GM12878 (cell line): ENCODE results near the gene NIFK. TPM values are rescaled to one million over a fixed set of nuclear protein-coding genes. Genes with fewer than 3 reads are reported as not detected.

Source experiments
- ATAC-seq: fragments of 200-7000 bp; cut with Tn5 transposase; 3 replicates; pipeline ENCODE4 v1.9.1; 2020; ENCODE audit warnings: mild to moderate bottlenecking, moderate library complexity
- BruUV-seq: library from RNA; stranded (reverse); fragments of 400-500 nt; replicated peaks from 2 replicates; lab custom pipeline; 2021; lab: Mats Ljungman, UMichigan
- CTCF ChIA-PET: fragments of 300-600 bp; sonication (Branson Sonifier 250); formaldehyde crosslinking; extraction: SDS; loops from one replicate; lab custom pipeline; 2021; ENCODE audit warnings: inconsistent platforms; lab: Yijun Ruan, JAX
- POLR2A ChIA-PET: fragments of 350-600 bp; formaldehyde crosslinking; extraction: SDS; loops from one replicate; lab custom pipeline; 2021; ENCODE audit warnings: inconsistent platforms; lab: Charles Lee
- RAD21 ChIA-PET: fragments of 300-600 bp; sonication (Branson Sonifier 250); formaldehyde crosslinking; loops from one replicate; lab custom pipeline; 2023; ENCODE audit warnings: antibody characterized with exemption; ENCODE audit not compliant: unreplicated experiment; lab: Charles Lee
- SMC1A ChIA-PET: fragments of 300-600 bp; sonication (Branson Sonifier 250); formaldehyde crosslinking; loops from one replicate; lab custom pipeline; 2023; ENCODE audit not compliant: unreplicated experiment, uncharacterized antibody; lab: Charles Lee
- DNase-seq: peaks from one replicate; pipeline ENCODE4 v3.0.0-alpha.2; 2011; ENCODE audit warnings: low read depth, low spot score
- FAIRE-seq: peaks from 3 replicates; lab custom pipeline; 2011; peaks lifted over from hg19 to GRCh38; lab: Jason Lieb, UNC
- H2AFZ ChIP-seq: 2 replicates; pipeline ENCODE4 v1.6.0; 2011; ENCODE audit warnings: low read depth, low read length, control low read depth; ENCODE audit not compliant: control insufficient read depth
- H3K27ac ChIP-seq: 2 replicates; pipeline ENCODE4 v1.5.1; 2011; ENCODE audit warnings: control low read depth; ENCODE audit not compliant: control insufficient read depth, insufficient read depth
- H3K27me3 ChIP-seq, 2 experiments: replicated peaks in 1 of 2; 2 replicates each; pipeline versions ENCODE4 v1.6.0 to v1.6.1; 2011; ENCODE audit warnings: low read length in 1 of 2; ENCODE audit not compliant: control insufficient read depth in 2 of 2, insufficient read depth in 2 of 2
- H3K36me3 ChIP-seq, 2 experiments: 2 replicates each; pipeline ENCODE4 v1.5.1; 2011; ENCODE audit warnings: low read length in 1 of 2; ENCODE audit not compliant: control insufficient read depth in 2 of 2, insufficient read depth in 2 of 2
- H3K4me1 ChIP-seq: 2 replicates; pipeline ENCODE4 v1.6.1; 2011; ENCODE audit warnings: mild to moderate bottlenecking, low read length, moderate library complexity, mixed read lengths; ENCODE audit not compliant: control insufficient read depth, insufficient read depth
- H3K4me2 ChIP-seq: 2 replicates; pipeline ENCODE4 v1.6.0; 2011; ENCODE audit warnings: control low read depth; ENCODE audit not compliant: control insufficient read depth, insufficient read depth
- H3K4me3 ChIP-seq: fragments of 200-600 bp; sonication (generic); 2 replicates; pipeline ENCODE4 v1.5.1; 2016
- H3K79me2 ChIP-seq: 2 replicates; pipeline ENCODE4 v1.6.0; 2011; ENCODE audit warnings: low read length; ENCODE audit not compliant: control insufficient read depth, insufficient read depth
- H3K9ac ChIP-seq: 2 replicates; pipeline ENCODE4 v1.8.0; 2011; ENCODE audit warnings: low read length, control low read depth, mixed read lengths; ENCODE audit not compliant: control insufficient read depth, insufficient read depth
- H3K9me3 ChIP-seq: replicated peaks from 3 replicates; pipeline ENCODE4 v1.5.1; 2011; ENCODE audit warnings: mild to moderate bottlenecking, low read length; ENCODE audit not compliant: control insufficient read depth, insufficient read depth
- H4K20me1 ChIP-seq: 2 replicates; pipeline ENCODE4 v1.6.0; 2011; ENCODE audit not compliant: control insufficient read depth, insufficient read depth
- IRF3 ChIP-seq: fragments of 450-650 bp; IDR thresholded peaks from 2 replicates; pipeline ENCODE4 v1.6.1; 2014; ENCODE audit warnings: mild to moderate bottlenecking
- NFYA ChIP-seq: IDR thresholded peaks from 2 replicates; pipeline ENCODE4 v1.6.1; 2011; ENCODE audit warnings: low read depth, mild to moderate bottlenecking, low read length, improper control_type of control experiment, borderline replicate concordance
- SIN3A ChIP-seq: IDR thresholded peaks from 2 replicates; pipeline ENCODE4 v1.6.1; 2012; ENCODE audit warnings: low read depth, low read length, improper control_type of control experiment
- in situ Hi-C: fragments of 300-500 bp; cut with MboI; formaldehyde crosslinking; loops from 9 replicates; pipeline ENCODE4 v1.14.3; 2018; ENCODE audit warnings: mixed read lengths
- intact Hi-C: fragments of 100-400 bp; cut with micrococcal nuclease; formaldehyde crosslinking; loops from one replicate; pipeline ENCODE4 v1.14.2; 2022; ENCODE audit not compliant: unreplicated experiment
- polyA plus RNA-seq, 11 experiments: library from polyadenylated mRNA; depleted of rRNA in 4 of 11; unstranded in 6 of 11; stranded (reverse) in 5 of 11; fragments of >200 nt; fragmentation: Nextera tagmentation in 4 of 11; fragmentation: Illumina TruSeq in 1 of 11; extraction: Ambion mirVana in 4 of 11; extraction: Trizol in 1 of 11; gene quantifications; 1 replicate in 1 of 11; 2 replicates in 10 of 11; pipeline versions ENCODE4 v1.2.1 to v1.2.3, GENCODE V29; 2011 to 2016; ENCODE audit warnings: inconsistent platforms in 2 of 11, missing spikeins in 2 of 11, low read depth in 1 of 11
- total RNA-seq, 4 experiments: library from RNA; depleted of rRNA in 3 of 4; stranded (reverse); fragments of >200 nt in 3 of 4; fragmentation: Illumina TruSeq in 1 of 4; extraction: Trizol in 1 of 4; gene quantifications; 2 replicates each; pipeline versions ENCODE4 v1.2.1 to v1.2.3, GENCODE V29; 2013 to 2021

The NIFK gene
- total and polyA plus RNA-seq, 10 of the 15 experiments (the other 5 are each of a cell fraction or from before 2014, with no cell fraction given), result 47.2 to 286 (median 157) TPM

- no peak overlapping the region for H2AFZ ChIP-seq
- intact Hi-C loops, result no loop called here
- CTCF ChIA-PET, result interaction anchor here (1.1 to 1.2 kb wide), 2 partner anchors 15 to 28 kb away, joined by 3 read pairs; partner anchors contain the start of gene CLASP1
- no peak overlapping the region for H3K9ac ChIP-seq
- no peaks in the 10 kb centered on the region for H4K20me1 ChIP-seq
- no peaks in the 10 kb centered on the region; a peak in 1 of 4 replicates for H3K27me3 ChIP-seq
- H3K9me3 ChIP-seq, result peaks cover 7% of the 10 kb centered on the region
- no peak overlapping the region for H3K4me3 ChIP-seq
- RAD21 ChIA-PET, result interaction anchor here (1.3 kb wide), 1 partner anchor 24 kb away, joined by 5 read pairs; no protein-coding TSS in a partner anchor
- no peaks in the 10 kb centered on the region for H3K36me3 ChIP-seq
- no peak for ATAC-seq
- H3K4me1 ChIP-seq, result no peaks in the 10 kb centered on the region
- SMC1A ChIA-PET, result interaction anchor here (1.1 to 1.8 kb wide), 3 partner anchors 9 to 149 kb away, joined by 3 to 5 read pairs (median 4); no protein-coding TSS in a partner anchor
- in situ Hi-C loops, result no loop called here
- no peak for DNase-seq
- FAIRE-seq, result no peak
- no peaks in the 10 kb centered on the region for H3K79me2 ChIP-seq
- BruUV-seq, result no TSS peak
- H3K27ac ChIP-seq, result no peak overlapping the region
- no peak overlapping the region for H3K4me2 ChIP-seq
- POLR2A ChIA-PET, result interaction anchor here (0.5 to 1.3 kb wide), 3 partner anchors 12 to 33 kb away, joined by 3 to 4 read pairs (median 3); no protein-coding TSS in a partner anchor
- TF ChIP-seq IRF3 (no peak), SIN3A (no peak), NFYA (no peak)
- TF ChIP-seq, all 136 proteins: peak for 0
These were observed 58.8 kb downstream of the NIFK start for GRCh38 chr2:121677855-121678254.

Other genes starting within 250 kb of the NIFK start
- gene RNU4ATAC, start 206.0 kb downstream of the NIFK start, total RNA-seq (2014; rRNA removed), result not detected in 2 replicates
- not detected in 2 replicates for gene RNU4ATAC, start 206.0 kb downstream of the NIFK start, total RNA-seq (2014; rRNA removed; fragmentation: Illumina TruSeq; extraction: Trizol)
- gene RNU4ATAC, start 206.0 kb downstream of the NIFK start, total RNA-seq (2021), result not detected in 2 replicates
- not detected in 2 replicates for gene RNU4ATAC, start 206.0 kb downstream of the NIFK start, polyA plus RNA-seq (2011; rRNA removed)
- gene RNU4ATAC, start 206.0 kb downstream of the NIFK start, polyA plus RNA-seq (2014; fragmentation: Illumina TruSeq; extraction: Trizol), result not detected in 2 replicates
- gene RNU4ATAC, start 206.0 kb downstream of the NIFK start, polyA plus RNA-seq (2014; fragmentation: Nextera tagmentation; extraction: Ambion mirVana), result not detected
- not detected in 2 replicates for gene RNU4ATAC, start 206.0 kb downstream of the NIFK start, polyA plus RNA-seq (2014; rRNA removed)
- 1 to 10 TPM in 1 of 2 experiments, not detected in 1; 6.6 TPM for gene RNU4ATAC, start 206.0 kb downstream of the NIFK start, polyA plus RNA-seq (2016; fragmentation: Nextera tagmentation; extraction: Ambion mirVana)
- 31.6 and 34.9 TPM in 2 replicates for gene CLASP1, start 87.4 kb downstream of the NIFK start, total RNA-seq (2014; rRNA removed)
- gene CLASP1, start 87.4 kb downstream of the NIFK start, total RNA-seq (2014; rRNA removed; fragmentation: Illumina TruSeq; extraction: Trizol), result 33.1 and 36.5 TPM in 2 replicates
- gene CLASP1, start 87.4 kb downstream of the NIFK start, total RNA-seq (2021), result 53.4 and 62.4 TPM in 2 replicates
- 9.9 and 13.2 TPM in 2 replicates for gene CLASP1, start 87.4 kb downstream of the NIFK start, polyA plus RNA-seq (2011; rRNA removed)
- gene CLASP1, start 87.4 kb downstream of the NIFK start, polyA plus RNA-seq (2014; fragmentation: Illumina TruSeq; extraction: Trizol), result 28.7 and 31.3 TPM in 2 replicates
- 1 to 10 TPM; 1.4 to 4.4 TPM for gene CLASP1, start 87.4 kb downstream of the NIFK start, polyA plus RNA-seq (2014; fragmentation: Nextera tagmentation; extraction: Ambion mirVana)
- 27.6 and 32.8 TPM in 2 replicates for gene CLASP1, start 87.4 kb downstream of the NIFK start, polyA plus RNA-seq (2014; rRNA removed)
- 10 to 100 TPM; 33.8 to 37.2 TPM for gene CLASP1, start 87.4 kb downstream of the NIFK start, polyA plus RNA-seq (2016; fragmentation: Nextera tagmentation; extraction: Ambion mirVana)
- 45.6 and 56.0 TPM in 2 replicates for gene TSN, start 18.8 kb upstream of the NIFK start, total RNA-seq (2014; rRNA removed)
- gene TSN, start 18.8 kb upstream of the NIFK start, total RNA-seq (2014; rRNA removed; fragmentation: Illumina TruSeq; extraction: Trizol), result 50.8 and 55.4 TPM in 2 replicates
- gene TSN, start 18.8 kb upstream of the NIFK start, total RNA-seq (2021), result 58.3 and 61.4 TPM in 2 replicates
- 56.9 and 76.0 TPM in 2 replicates for gene TSN, start 18.8 kb upstream of the NIFK start, polyA plus RNA-seq (2011; rRNA removed)
- gene TSN, start 18.8 kb upstream of the NIFK start, polyA plus RNA-seq (2014; fragmentation: Illumina TruSeq; extraction: Trizol), result 50.5 and 56.7 TPM in 2 replicates
- gene TSN, start 18.8 kb upstream of the NIFK start, polyA plus RNA-seq (2014; fragmentation: Nextera tagmentation; extraction: Ambion mirVana), result 100 to 1,000 TPM in 1 of 2 experiments, 10 to 100 TPM in 1; 67.5 to 102 TPM
- gene TSN, start 18.8 kb upstream of the NIFK start, polyA plus RNA-seq (2014; rRNA removed), result 43.2 and 55.1 TPM in 2 replicates
- gene TSN, start 18.8 kb upstream of the NIFK start, polyA plus RNA-seq (2016; fragmentation: Nextera tagmentation; extraction: Ambion mirVana), result 100 to 1,000 TPM in 1 of 2 experiments, 10 to 100 TPM in 1; 98.3 to 102 TPM